ENCODE data around the gene PHIP. TPM values are rescaled to one million over a fixed set of nuclear protein-coding genes. Genes with fewer than 3 reads are reported as not detected.

PHIP gene
- total RNA-seq, 1 experiment from 2014 or later, result 53.6 TPM

GRCh38 chr6:78910010-78910409 lies 168.0 kb downstream of the PHIP start:
- no CpG with 5 or more reads among the region's 10 CpGs for WGBS (ENCODE audit: extremely low coverage, insufficient read length, low lambda C conversion rate)
- H3K4me3 Mint-ChIP-seq, result peak overlapping the region; percentile 61 to 72

More at GRCh38 chr6:78910010-78910409, 168.0 kb downstream of the PHIP start:
- no peaks in the 10 kb centered on the region for H3K79me2 ChIP-seq (ENCODE audit: insufficient read depth, low read length)
- DNase-seq, result no peak
- H2BK20ac ChIP-seq (ENCODE audit: low read depth, low read length, poor library complexity, severe bottlenecking), result no peak overlapping the region
- H3K4me1 Mint-ChIP-seq, result peaks cover 13 to 14% of the 10 kb centered on the region in 2 experiments
- no peak overlapping the region for H3K27ac ChIP-seq (ENCODE audit: insufficient read length, low read depth, low read length)
- H3K23me2 ChIP-seq (ENCODE audit: insufficient read length, low read depth, low read length, poor library complexity, severe bottlenecking), result peaks cover 8% of the 10 kb centered on the region
- H3K9me3 Mint-ChIP-seq, result no peaks in the 10 kb centered on the region
- no peak overlapping the region for H2AFZ ChIP-seq (ENCODE audit: low read length)
- no peaks in the 10 kb centered on the region for H3K9me3 ChIP-seq (ENCODE audit: control insufficient read depth, low read depth, low read length)
- no peak overlapping the region for H2BK12ac ChIP-seq (ENCODE audit: insufficient read length, low read depth, low read length)
- H3K9ac ChIP-seq (ENCODE audit: extremely low read depth, insufficient read length, low read length), result no peak overlapping the region
- no peak for TF ChIP-seq CTCF (conservative IDR thresholded peaks at IDR 0.05)
- no peak overlapping the region for H4K8ac ChIP-seq (replicated peaks; ENCODE audit: insufficient read length, low read depth, low read length)
- no peak overlapping the region for H2BK120ac ChIP-seq (ENCODE audit: low read depth, low read length, poor library complexity, severe bottlenecking)
- no peak overlapping the region for H3K23ac ChIP-seq (ENCODE audit: insufficient read length, low read depth, low read length)
- H3K27ac Mint-ChIP-seq, result no peak overlapping the region
- no peaks in the 10 kb centered on the region; a peak in 1 of 7 replicates for H3K36me3 Mint-ChIP-seq (ENCODE audit: insufficient read depth in 1 of 3, low read depth in 3 of 3)
- no peak overlapping the region for H4K5ac ChIP-seq (ENCODE audit: insufficient read length, low read depth, low read length)
- H3K56ac ChIP-seq (ENCODE audit: insufficient read length, low read depth, low read length), result no peak overlapping the region
- H3K14ac ChIP-seq (ENCODE audit: insufficient read depth, low read length), result no peak overlapping the region
- no peaks in the 10 kb centered on the region for H3K4me1 ChIP-seq (ENCODE audit: insufficient read depth, low read length)
- peaks cover 27% of the 10 kb centered on the region for H3K27me3 Mint-ChIP-seq (ENCODE audit: low read depth)
- H3K4me2 ChIP-seq (ENCODE audit: insufficient read depth, insufficient read length, low read length), result peak overlapping the region; percentile 39
- no peak overlapping the region for H2AK5ac ChIP-seq (ENCODE audit: insufficient read length, low read length)
- H2BK5ac ChIP-seq (ENCODE audit: insufficient read length, low read length), result no peak overlapping the region
- no peak overlapping the region for H3K4ac ChIP-seq (ENCODE audit: low read depth, low read length)
- H4K91ac ChIP-seq (ENCODE audit: insufficient read length, low read depth, low read length), result no peak overlapping the region
- H3K18ac ChIP-seq (ENCODE audit: insufficient read length, low read depth, low read length), result no peak overlapping the region
- no peaks in the 10 kb centered on the region for H3K79me1 ChIP-seq (ENCODE audit: insufficient read depth, low read depth, low read length, poor library complexity, severe bottlenecking)
- no peaks in the 10 kb centered on the region; the same call in 1 of the 2 replicates for H3K27me3 ChIP-seq (ENCODE audit: insufficient read depth, low read length)
- no peak overlapping the region for H3T11ph ChIP-seq (ENCODE audit: low read length)
- no peak overlapping the region for H2BK15ac ChIP-seq (ENCODE audit: low read depth, low read length)
- no peaks in the 10 kb centered on the region for H4K20me1 ChIP-seq (ENCODE audit: control insufficient read depth, insufficient read depth, insufficient read length)

All from H9 (cell line).